Ishikawa (cell line): ENCODE data around the gene C1QB.

Experiments used
- CEBPB ChIP-seq: IDR thresholded peaks from 2 replicates; pipeline ENCODE4 v1.6.1; 2012
- CREB1 ChIP-seq: IDR thresholded peaks from 2 replicates; pipeline ENCODE4 v1.6.1; 2012; ENCODE audit warnings: low read depth
- EGR1 ChIP-seq: IDR thresholded peaks from 2 replicates; pipeline ENCODE4 v1.6.1; 2012
- EP300 ChIP-seq: IDR thresholded peaks from 2 replicates; pipeline ENCODE4 v1.6.1; 2012; ENCODE audit warnings: borderline replicate concordance
- FOXM1 ChIP-seq: IDR thresholded peaks from 2 replicates; pipeline ENCODE4 v1.6.1; 2012; ENCODE audit warnings: low read depth, borderline replicate concordance
- MAX ChIP-seq: IDR thresholded peaks from 2 replicates; pipeline ENCODE4 v1.6.1; 2012
- NFIC ChIP-seq: IDR thresholded peaks from 2 replicates; pipeline ENCODE4 v1.6.1; 2012
- RAD21 ChIP-seq: IDR thresholded peaks from 2 replicates; pipeline ENCODE4 v1.6.1; 2012; ENCODE audit warnings: low read depth
- TAF1 ChIP-seq: IDR thresholded peaks from 2 replicates; pipeline ENCODE4 v1.6.1; 2012; ENCODE audit warnings: low read depth, mild to moderate bottlenecking
- TCF12 ChIP-seq: IDR thresholded peaks from 2 replicates; pipeline ENCODE4 v1.6.1; 2012; ENCODE audit warnings: low read depth
- TEAD4 ChIP-seq: IDR thresholded peaks from 2 replicates; pipeline ENCODE4 v1.6.1; 2012
- YY1 ChIP-seq: IDR thresholded peaks from 2 replicates; pipeline ENCODE4 v1.6.1; 2012; ENCODE audit warnings: low read depth
- ZBTB7A ChIP-seq: IDR thresholded peaks from 2 replicates; pipeline ENCODE4 v1.6.1; 2012; ENCODE audit warnings: low read depth
- TF ChIP-seq, protein P1 (sequence below): IDR thresholded peaks from 2 replicates; pipeline ENCODE4 v1.6.1; 2012
- TF ChIP-seq, protein P2 (sequence below): IDR thresholded peaks from 2 replicates; pipeline ENCODE4 v1.6.1; 2012; ENCODE audit warnings: low read depth, mild to moderate bottlenecking

Gene C1QB

DNA sequence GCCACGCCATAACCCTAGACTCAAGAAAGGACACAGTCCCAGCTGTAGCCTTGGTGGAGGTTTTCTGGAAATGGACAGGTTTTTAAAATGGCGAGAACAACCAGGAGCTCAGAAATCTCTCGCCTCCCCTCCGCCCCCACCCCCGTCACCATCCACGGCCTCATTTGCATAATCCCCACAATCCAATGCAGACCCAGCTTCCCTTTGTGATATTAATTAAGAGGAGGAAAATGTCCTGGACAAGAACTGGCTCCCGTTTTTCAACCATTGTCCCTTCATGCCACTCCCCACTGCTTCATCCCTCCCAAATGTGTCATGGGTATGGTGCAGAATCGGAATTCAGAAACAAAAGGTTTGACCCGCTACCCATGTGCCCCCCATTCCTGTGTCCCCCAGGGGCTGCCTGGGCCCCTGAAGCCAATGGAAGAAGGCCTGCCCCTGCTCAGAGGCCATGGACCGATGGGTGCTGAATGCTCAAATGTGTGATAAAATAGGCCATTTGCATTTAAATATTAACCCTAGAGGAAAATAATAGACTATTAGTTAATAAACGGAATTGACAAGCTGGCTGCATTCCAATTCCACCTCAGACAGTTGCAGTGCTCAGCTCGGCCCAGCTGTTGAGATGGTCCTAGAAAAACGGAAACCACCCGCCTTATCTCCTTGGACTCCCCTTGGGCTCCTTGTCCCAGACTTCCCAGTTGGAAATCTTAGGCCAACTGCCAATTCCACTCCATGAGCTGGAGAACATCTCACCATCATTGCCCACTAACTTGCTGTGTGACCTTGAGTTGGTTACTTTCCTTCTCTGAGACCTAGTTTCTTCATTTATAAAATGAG, 46.9 kb downstream of the C1QB start:
- no peak for TF ChIP-seq CEBPB
- TF ChIP-seq EP300, result no peak
- TF ChIP-seq TEAD4, result no peak
- no peak for TF ChIP-seq FOXM1
- no peak for TF ChIP-seq TCF12
- TF ChIP-seq TAF1, result no peak
- TF ChIP-seq EGR1, result no peak
- TF ChIP-seq, protein P1, sequence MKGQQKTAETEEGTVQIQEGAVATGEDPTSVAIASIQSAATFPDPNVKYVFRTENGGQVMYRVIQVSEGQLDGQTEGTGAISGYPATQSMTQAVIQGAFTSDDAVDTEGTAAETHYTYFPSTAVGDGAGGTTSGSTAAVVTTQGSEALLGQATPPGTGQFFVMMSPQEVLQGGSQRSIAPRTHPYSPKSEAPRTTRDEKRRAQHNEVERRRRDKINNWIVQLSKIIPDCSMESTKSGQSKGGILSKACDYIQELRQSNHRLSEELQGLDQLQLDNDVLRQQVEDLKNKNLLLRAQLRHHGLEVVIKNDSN, result no peak
- no peak for TF ChIP-seq RAD21
- no peak for TF ChIP-seq NFIC
- no peak for TF ChIP-seq CREB1
- no peak for TF ChIP-seq ZBTB7A
- TF ChIP-seq YY1, result no peak
- TF ChIP-seq MAX, result no peak

DNA sequence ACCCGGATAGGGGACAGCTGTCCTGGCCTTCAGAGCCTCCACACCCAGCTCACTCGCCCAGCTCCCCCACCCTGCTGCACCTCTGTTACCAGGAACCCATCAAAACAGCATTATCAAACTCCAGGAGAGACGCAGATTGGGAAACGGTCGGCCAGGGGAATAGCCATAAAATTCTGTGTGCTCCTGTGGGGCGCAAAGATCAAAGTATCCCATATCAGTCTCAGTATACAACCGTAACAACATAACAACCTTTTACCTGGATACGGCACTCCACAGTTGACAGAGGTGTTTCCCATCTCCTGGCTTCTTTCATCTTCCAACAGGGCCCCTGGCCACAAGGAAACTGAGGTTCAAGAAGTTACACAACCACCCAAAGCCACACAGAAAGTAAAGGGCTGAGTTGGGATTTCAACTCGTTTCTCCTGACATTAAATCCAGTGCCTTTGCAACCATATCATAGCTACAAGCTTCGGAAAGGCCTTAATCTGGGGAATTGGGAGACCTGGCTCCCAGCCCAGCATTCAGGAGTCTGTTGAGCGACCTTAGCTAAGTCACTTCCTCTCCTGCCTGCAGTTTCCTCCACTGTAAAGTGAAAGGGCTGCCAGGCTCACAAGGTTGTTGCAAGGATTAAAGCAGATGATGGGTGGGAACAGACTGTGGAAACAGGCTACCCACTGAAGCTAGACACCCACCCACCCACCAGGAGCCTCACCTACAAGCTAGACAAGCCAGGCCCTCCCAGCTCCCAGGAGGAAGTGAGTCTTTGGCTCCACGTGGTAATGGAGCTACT, 49.5 kb downstream of the C1QB start:
- TF ChIP-seq, protein P1, result no peak
- TF ChIP-seq EP300 (no peak), FOXM1 (no peak), TEAD4 (no peak), RAD21 (no peak), NFIC (no peak), ZBTB7A (no peak), MAX (no peak), CEBPB (no peak), TAF1 (no peak), CREB1 (no peak)

GRCh38 chr1:22704440-22705067, 51.5 kb downstream of the C1QB start:
- TF ChIP-seq FOXM1 (peak; percentile 22; the same call in 1 of the 2 replicates), EP300 (no peak), NFIC (no peak), RAD21 (peak; percentile 92), TCF12 (no peak), EGR1 (no peak), CREB1 (no peak), ZBTB7A (no peak), YY1 (no peak)

DNA sequence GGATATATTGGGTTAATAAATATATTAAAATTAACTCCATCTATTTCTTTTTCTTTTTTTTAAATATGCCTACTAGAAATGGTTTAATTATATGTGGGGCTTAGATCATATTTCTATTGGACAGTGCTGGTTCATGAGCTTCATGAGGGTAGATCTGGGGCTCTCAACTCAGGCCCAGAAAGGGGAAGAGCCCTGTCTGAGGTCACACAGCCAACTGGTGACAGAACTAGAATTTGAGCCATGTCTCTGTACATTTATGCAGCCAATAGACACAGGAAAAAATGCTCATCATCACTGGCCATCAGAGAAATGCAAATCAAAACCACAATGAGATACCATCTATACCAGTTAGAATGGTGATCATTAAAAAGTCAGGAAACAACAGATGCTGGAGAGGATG, 52.5 kb downstream of the C1QB start:
- TF ChIP-seq, protein P1, result no peak
- TF ChIP-seq, protein P2, sequence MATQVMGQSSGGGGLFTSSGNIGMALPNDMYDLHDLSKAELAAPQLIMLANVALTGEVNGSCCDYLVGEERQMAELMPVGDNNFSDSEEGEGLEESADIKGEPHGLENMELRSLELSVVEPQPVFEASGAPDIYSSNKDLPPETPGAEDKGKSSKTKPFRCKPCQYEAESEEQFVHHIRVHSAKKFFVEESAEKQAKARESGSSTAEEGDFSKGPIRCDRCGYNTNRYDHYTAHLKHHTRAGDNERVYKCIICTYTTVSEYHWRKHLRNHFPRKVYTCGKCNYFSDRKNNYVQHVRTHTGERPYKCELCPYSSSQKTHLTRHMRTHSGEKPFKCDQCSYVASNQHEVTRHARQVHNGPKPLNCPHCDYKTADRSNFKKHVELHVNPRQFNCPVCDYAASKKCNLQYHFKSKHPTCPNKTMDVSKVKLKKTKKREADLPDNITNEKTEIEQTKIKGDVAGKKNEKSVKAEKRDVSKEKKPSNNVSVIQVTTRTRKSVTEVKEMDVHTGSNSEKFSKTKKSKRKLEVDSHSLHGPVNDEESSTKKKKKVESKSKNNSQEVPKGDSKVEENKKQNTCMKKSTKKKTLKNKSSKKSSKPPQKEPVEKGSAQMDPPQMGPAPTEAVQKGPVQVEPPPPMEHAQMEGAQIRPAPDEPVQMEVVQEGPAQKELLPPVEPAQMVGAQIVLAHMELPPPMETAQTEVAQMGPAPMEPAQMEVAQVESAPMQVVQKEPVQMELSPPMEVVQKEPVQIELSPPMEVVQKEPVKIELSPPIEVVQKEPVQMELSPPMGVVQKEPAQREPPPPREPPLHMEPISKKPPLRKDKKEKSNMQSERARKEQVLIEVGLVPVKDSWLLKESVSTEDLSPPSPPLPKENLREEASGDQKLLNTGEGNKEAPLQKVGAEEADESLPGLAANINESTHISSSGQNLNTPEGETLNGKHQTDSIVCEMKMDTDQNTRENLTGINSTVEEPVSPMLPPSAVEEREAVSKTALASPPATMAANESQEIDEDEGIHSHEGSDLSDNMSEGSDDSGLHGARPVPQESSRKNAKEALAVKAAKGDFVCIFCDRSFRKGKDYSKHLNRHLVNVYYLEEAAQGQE, result no peak
- TF ChIP-seq YY1 (no peak), TAF1 (no peak), NFIC (no peak), CEBPB (no peak), MAX (no peak), ZBTB7A (no peak), CREB1 (no peak), TCF12 (no peak), FOXM1 (no peak), TEAD4 (no peak), EGR1 (no peak), EP300 (no peak), RAD21 (no peak)

GRCh38 chr1:22708777-22709176, 55.7 kb downstream of the C1QB start:
- TF ChIP-seq TEAD4 (no peak), CEBPB (no peak), RAD21 (no peak), EGR1 (no peak)
- TF ChIP-seq, protein P2, result no peak
